Neural cell (in vitro differentiated cells): ENCODE results near the gene ARMC2. TPM values are rescaled to one million over a fixed set of nuclear protein-coding genes. Genes with fewer than 3 reads are reported as not detected.

Experiments
- H2AFZ ChIP-seq: fragments of 200-600, 300-800 bp; sonication (generic), shearing (Covaris generic); 2 replicates; pipeline ENCODE4 v1.6.0; 2014; ENCODE audit warnings: low read depth, mild to moderate bottlenecking, antibody characterized with exemption, low read length, moderate library complexity
- H3F3A ChIP-seq: fragments of 200-600 bp; shearing (Covaris generic); 2 replicates; pipeline ENCODE4 v1.6.1; 2016; ENCODE audit warnings: mild to moderate bottlenecking, moderate library complexity, mixed read lengths, antibody characterized with exemption, low read length; ENCODE audit not compliant: insufficient read depth, poor library complexity, severe bottlenecking
- H3K27ac ChIP-seq: fragments of 200-600, 300-800 bp; sonication (generic), shearing (Covaris generic); 2 replicates; pipeline ENCODE4 v1.5.1; 2014; ENCODE audit warnings: mild to moderate bottlenecking, low read length, moderate library complexity
- H3K27me3 ChIP-seq: fragments of 300-800, 200-600 bp; sonication (generic), shearing (Covaris generic); 2 replicates; pipeline ENCODE4 v1.6.0; 2014; ENCODE audit warnings: mild to moderate bottlenecking, low read depth, low read length, moderate library complexity; ENCODE audit not compliant: insufficient read depth
- H3K36me3 ChIP-seq: fragments of 300-800, 200-600 bp; sonication (generic), shearing (Covaris generic); 2 replicates; pipeline ENCODE4 v1.5.1; 2014; ENCODE audit warnings: mild to moderate bottlenecking, antibody characterized with exemption, low read length, moderate library complexity; ENCODE audit not compliant: insufficient read depth
- H3K4me2 ChIP-seq: fragments of 300-800, 200-600 bp; sonication (generic), shearing (Covaris generic); 2 replicates; pipeline ENCODE4 v1.6.0; 2014; ENCODE audit warnings: mild to moderate bottlenecking, low read length
- H3K4me3 ChIP-seq: fragments of 300-800, 200-600 bp; sonication (generic), shearing (Covaris generic); 2 replicates; pipeline ENCODE4 v1.5.1; 2014; ENCODE audit warnings: mild to moderate bottlenecking, low read length, moderate library complexity
- H3K79me2 ChIP-seq: fragments of 200-600 bp; shearing (Covaris generic); replicated peaks from 2 replicates; pipeline ENCODE4 v1.6.0; 2014; ENCODE audit warnings: mild to moderate bottlenecking, low read length, moderate library complexity; ENCODE audit not compliant: insufficient read depth
- H3K9ac ChIP-seq: fragments of 300-800, 200-600 bp; sonication (generic), shearing (Covaris generic); 2 replicates; pipeline ENCODE4 v1.6.1; 2016; ENCODE audit warnings: mild to moderate bottlenecking, low read length, mixed read lengths
- H3K9me2 ChIP-seq: fragments of 200-600 bp; shearing (Covaris generic); 2 replicates; pipeline ENCODE4 v1.6.1; 2016; ENCODE audit warnings: mild to moderate bottlenecking, low read length, mixed read lengths; ENCODE audit not compliant: insufficient read depth
- H3K9me3 ChIP-seq: fragments of 200-600, 300-800 bp; sonication (generic), shearing (Covaris generic); 2 replicates; pipeline ENCODE4 v1.6.1; 2016; ENCODE audit warnings: mild to moderate bottlenecking, mixed run types, low read length, moderate library complexity, mixed read lengths
- H4K20me1 ChIP-seq: fragments of 200-600 bp; shearing (Covaris generic); 2 replicates; pipeline ENCODE4 v1.6.1; 2016; ENCODE audit warnings: mild to moderate bottlenecking, mixed run types; ENCODE audit not compliant: insufficient read depth
- CTCF ChIP-seq: fragments of 450-650 bp; IDR thresholded peaks from 2 replicates; pipeline ENCODE4 v1.5.1; 2014; ENCODE audit warnings: antibody characterized with exemption, mild to moderate bottlenecking, moderate library complexity; ENCODE audit not compliant: poor library complexity, severe bottlenecking
- EP300 ChIP-seq: fragments of 450-650 bp; conservative IDR thresholded peaks from 2 replicates; pipeline ENCODE4 v1.6.1; 2014; ENCODE audit warnings: antibody characterized with exemption, mild to moderate bottlenecking, moderate library complexity; ENCODE audit not compliant: poor library complexity, severe bottlenecking
- EZH2 ChIP-seq: fragments of 200-600, 300-800 bp; shearing (Covaris generic), sonication (generic); IDR thresholded peaks from 2 replicates; pipeline ENCODE4 v1.6.1; 2014; ENCODE audit warnings: antibody characterized with exemption, low read length, borderline replicate concordance, mild to moderate bottlenecking; ENCODE audit not compliant: insufficient read depth, poor library complexity, severe bottlenecking
- MXI1 ChIP-seq: fragments of 450-650 bp; conservative IDR thresholded peaks from 2 replicates; pipeline ENCODE4 v1.6.1; 2014; ENCODE audit warnings: antibody characterized with exemption, mild to moderate bottlenecking; ENCODE audit not compliant: poor library complexity, severe bottlenecking
- POLR2AphosphoS5 ChIP-seq: IDR thresholded peaks from 2 replicates; pipeline ENCODE4 v1.6.1; 2012
- RAD21 ChIP-seq: fragments of 450-650 bp; conservative IDR thresholded peaks from 2 replicates; pipeline ENCODE4 v1.6.1; 2014; ENCODE audit warnings: antibody characterized with exemption, mild to moderate bottlenecking, moderate library complexity
- REST ChIP-seq: IDR thresholded peaks from 2 replicates; pipeline ENCODE4 v1.6.1; 2012; ENCODE audit warnings: borderline replicate concordance
- SMC3 ChIP-seq: fragments of 450-650 bp; conservative IDR thresholded peaks from 2 replicates; pipeline ENCODE4 v1.6.1; 2014; ENCODE audit warnings: antibody characterized with exemption, mild to moderate bottlenecking, moderate library complexity; ENCODE audit not compliant: poor library complexity
- TAF1 ChIP-seq: IDR thresholded peaks from 2 replicates; pipeline ENCODE4 v1.6.1; 2012; ENCODE audit warnings: low read depth
- polyA plus RNA-seq: library from polyadenylated mRNA; depleted of rRNA; stranded (reverse); fragments of >200 nt; gene quantifications from 2 replicates; pipeline ENCODE4 v1.2.3, GENCODE V29; 2014

Gene ARMC2
- polyA plus RNA-seq, 1 donor from 2014 or later, result 18.6 TPM

- Histone ChIP-seq H3K9ac (no peak overlapping the region), H3K36me3 (no peaks in the 10 kb centered on the region), H3K9me3 (no peaks in the 10 kb centered on the region), H3F3A (no peaks in the 10 kb centered on the region), H3K4me2 (no peak overlapping the region), H4K20me1 (no peaks in the 10 kb centered on the region), H3K27ac (no peak overlapping the region), H3K79me2 (no peaks in the 10 kb centered on the region), H3K9me2 (no peaks in the 10 kb centered on the region), H3K27me3 (no peaks in the 10 kb centered on the region), H3K4me3 (no peak overlapping the region), H2AFZ (no peak overlapping the region)
- TF ChIP-seq TAF1 (no peak), POLR2AphosphoS5 (no peak), RAD21 (no peak), CTCF (no peak), EZH2 (no peak), EP300 (no peak), MXI1 (no peak), SMC3 (no peak), REST (no peak)
Observed at GRCh38 chr6:108946695-108947094, 98.5 kb downstream of the ARMC2 start.

GRCh38 chr6:108947114-108947854 is 99.1 kb downstream of the ARMC2 start:
- Histone ChIP-seq H3K27ac (no peak overlapping the region), H2AFZ (no peak overlapping the region), H3K9me3 (no peaks in the 10 kb centered on the region), H3K4me3 (no peak overlapping the region), H3K79me2 (no peaks in the 10 kb centered on the region), H3F3A (no peaks in the 10 kb centered on the region), H3K9ac (no peak overlapping the region), H4K20me1 (no peaks in the 10 kb centered on the region), H3K4me2 (no peak overlapping the region), H3K27me3 (no peaks in the 10 kb centered on the region), H3K36me3 (no peaks in the 10 kb centered on the region), H3K9me2 (no peaks in the 10 kb centered on the region)
- TF ChIP-seq TAF1, result no peak
- no peak for TF ChIP-seq EZH2
- no peak for TF ChIP-seq SMC3
- no peak for TF ChIP-seq POLR2AphosphoS5
- no peak for TF ChIP-seq MXI1
- TF ChIP-seq EP300, result no peak
- TF ChIP-seq CTCF, result no peak
- no peak for TF ChIP-seq RAD21
- TF ChIP-seq REST, result no peak
